IPS-NIHi7 (cell line): ENCODE results near the gene DENND4A.

ENCODE experiments used
- DNase-seq: peaks from one replicate; pipeline ENCODE4 v3.0.0; 2012; ENCODE audit warnings: mixed read lengths; ENCODE audit errors: extremely low spot score

Gene DENND4A

DNA sequence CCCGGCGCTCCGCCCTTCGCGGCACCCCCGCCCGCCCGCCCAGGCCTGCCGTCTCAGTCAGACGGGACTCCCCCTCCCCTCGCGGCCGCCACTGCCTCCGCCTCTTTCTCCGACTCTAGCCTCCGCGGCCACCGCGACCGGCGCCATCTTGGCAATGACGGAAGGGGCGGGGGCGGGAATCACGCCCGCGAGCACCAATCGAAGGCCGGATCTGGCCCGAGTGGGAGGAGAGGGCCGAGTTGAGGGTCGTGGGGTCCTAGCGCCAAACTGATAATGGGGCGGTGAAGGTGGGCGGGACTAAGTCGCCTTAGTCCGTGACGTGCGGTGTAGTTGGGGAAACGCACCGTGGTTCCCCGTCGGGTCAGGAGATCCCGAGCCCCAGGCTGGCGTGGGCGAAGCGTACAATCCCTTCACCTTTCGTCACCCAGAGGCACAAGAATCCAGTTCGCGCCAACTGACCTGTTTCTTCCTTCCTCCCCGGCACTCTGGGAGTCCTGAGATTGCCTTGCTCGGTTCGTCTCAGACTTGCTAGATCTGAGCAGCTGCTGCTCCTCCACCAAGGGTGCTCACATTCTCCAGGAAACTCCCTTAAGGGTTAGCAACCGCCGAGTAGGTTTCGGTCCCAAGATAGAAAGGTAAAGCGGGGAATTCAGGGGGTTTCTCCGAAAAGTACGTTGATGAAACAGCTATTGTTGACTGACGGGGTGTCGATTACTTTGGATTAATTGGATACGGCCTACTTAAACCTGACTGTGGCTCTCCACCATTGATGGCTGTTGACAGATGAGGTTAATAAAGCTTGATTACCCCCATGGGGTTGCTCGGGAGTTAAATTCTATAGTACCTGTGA is at the start of gene DENND4A:
Gene DENND4A (minus strand): TSS at position 156 of the 850 bp plus-strand sequence. CDS start 35,843 bp downstream, outside the sequence.
- peak; percentile 95 for DNase-seq

DNA sequence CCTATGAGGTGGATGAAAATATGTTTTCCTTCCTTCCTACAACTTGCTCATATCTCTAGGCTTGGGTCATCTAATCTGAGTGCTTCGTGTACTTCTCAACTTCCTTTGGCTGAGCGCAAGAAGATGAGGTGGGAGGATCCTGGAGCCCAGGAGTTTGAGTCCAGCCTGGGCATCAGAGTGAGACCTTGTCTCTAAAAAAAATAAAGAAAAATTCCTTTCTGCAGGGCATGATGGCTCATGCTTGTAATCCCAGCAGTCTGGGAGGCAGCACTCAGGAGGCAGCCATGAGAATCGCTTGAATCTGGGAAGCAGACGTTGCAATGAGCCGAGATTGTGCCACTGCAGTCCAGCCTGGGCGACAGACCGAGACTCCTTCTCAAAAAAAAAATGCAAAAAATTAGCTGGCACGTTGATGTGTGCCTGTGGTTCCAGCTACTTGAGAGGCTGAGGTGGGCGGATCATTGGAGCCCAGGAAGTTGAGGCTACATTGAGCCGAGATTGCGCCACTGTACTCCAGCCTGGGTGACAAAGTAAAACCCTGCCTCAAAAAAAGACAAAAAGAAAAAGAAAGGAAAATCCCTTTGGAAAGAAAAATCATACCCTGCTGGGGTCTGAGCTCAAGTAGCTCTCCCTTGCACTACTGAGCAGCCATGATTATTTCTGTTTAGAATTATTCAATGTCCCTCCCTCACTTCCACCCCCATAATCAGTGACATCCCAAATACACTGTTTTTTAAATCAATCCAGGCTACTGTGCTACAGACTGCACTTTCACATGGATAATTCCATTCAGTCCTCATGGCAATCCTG is 49.2 kb upstream of the DENND4A start:
- no peak for DNase-seq

DNA sequence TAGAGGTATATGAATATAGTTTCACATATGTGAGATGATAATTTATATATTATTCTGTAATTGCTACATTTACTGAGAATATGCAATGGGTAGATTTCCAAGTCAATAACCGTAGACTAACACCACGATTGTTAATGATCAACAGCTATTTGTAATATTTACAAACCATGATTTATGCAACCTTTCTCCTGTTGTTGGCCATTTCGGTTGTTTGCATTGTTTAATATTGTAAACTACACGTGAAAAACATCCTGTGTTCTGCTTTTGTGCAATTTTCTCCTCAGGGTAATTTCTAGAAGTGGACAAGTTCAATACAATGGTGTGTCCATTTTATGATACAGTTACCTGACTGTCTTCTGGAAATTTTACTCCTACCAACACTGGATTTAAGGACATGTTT is 47.9 kb upstream of the DENND4A start:
- DNase-seq, result no peak

DNA sequence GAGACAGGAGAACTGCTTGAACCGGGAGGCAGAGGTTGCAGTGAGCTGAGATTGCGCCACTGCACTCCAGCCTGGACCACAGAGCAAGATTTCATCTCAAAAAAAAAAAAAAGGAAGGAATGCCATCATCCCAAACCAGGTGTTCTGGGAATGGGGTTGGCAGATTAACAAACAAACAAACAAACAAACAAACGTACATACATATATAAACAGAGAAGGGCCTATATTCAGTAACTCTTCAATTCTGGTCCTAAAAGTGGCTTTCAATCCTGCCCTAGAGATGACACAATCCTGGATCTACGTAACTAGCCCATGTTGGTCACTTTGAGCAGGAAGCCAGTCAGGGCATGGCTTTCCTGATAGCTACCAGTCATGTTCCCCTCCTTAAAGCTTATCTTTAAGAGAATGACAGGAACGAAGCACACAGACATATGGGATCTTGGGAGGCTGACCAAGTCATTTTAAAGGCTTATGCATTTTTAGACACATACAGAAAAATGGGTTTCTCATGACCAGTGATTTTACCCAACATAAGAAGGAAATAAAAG is 47.3 kb upstream of the DENND4A start:
- no peak for DNase-seq

DNA sequence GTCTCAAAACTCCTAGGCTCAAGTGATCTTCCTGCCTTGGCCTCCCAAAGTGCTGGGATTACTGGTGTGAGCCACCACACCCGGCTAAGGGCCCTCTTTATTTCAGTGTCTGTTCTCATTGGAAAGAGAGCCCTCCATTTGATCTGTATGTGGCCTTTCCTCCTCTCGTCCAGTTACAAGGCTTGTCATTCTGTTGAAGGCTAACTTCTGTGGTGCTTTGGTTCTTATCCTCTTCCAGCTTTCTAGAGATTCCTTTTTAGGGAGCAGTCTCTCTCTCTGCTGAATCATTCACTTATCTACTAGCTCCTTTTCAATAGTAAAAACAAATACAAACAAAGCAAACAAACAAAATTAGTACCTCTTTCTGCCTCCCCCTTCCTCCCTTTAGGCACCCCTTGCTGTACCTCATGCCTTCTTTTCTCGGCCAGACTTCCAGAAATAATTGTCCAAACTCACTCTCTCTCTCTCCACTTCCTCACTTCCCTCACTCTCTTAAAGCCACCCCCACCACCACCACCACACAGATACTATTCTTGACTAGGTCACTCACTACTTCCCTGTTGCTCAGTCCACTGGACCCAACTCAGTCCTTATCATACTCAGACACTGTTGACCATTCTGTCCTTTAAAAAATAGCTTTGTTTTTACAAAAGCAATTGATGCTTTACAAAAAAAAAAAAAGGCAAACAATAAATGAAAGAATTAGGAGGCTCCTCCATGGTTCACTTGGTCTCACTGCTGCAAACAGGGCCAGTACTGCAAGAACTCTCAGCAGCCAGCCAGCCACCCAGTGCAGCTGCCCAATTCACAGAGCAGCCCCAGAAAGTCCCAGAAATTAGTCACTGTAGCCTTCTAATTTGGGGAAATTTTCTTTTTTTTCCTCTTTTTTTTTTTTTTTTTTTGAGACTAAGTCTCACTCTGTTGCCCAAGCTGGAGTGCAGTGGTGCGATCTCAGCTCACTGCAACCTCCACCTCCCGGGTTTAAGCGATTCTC is 45.5 kb upstream of the DENND4A start:
- DNase-seq, result no peak

GRCh38 chr15:65836665-65837064 is 44.6 kb upstream of the DENND4A start:
- DNase-seq, result peak; percentile 39

GRCh38 chr15:65835447-65835846 is 43.4 kb upstream of the DENND4A start:
- no peak for DNase-seq

GRCh38 chr15:65834603-65835282 is 42.6 kb upstream of the DENND4A start:
- DNase-seq, result no peak

DNA sequence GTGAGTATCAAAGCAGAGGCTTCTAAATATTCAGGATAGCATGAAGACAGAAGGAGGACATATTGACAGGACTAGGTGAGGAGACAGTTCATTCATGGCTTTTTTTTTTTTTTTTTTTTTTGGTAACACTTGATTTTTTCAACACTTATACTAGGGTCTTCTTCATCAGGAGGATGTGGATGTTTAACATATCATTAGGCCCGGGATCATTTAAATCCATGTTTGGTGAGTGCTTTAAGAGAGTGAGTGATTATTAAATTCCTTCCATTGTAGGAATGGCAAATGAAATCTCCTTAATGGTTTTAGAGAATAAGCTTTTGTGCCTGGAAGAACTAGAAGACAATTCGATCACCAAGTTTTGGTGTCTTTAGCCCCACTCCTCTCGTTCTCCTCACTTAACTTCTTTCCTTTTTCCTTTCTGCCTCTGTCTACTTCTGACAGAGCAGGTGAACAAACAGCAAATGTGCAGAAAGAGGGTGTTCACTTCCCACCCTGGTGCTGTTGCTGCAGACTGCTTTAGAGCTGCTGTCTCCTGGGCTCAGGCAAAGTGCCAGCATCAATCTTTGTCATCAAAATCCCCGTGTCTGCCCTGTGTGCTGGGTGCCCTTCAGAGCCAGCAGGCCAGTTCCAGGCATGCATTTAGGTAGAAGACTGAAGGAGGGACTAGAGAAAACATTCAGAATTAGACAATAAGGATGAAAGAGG is 41.6 kb upstream of the DENND4A start:
- DNase-seq, result no peak

DNA sequence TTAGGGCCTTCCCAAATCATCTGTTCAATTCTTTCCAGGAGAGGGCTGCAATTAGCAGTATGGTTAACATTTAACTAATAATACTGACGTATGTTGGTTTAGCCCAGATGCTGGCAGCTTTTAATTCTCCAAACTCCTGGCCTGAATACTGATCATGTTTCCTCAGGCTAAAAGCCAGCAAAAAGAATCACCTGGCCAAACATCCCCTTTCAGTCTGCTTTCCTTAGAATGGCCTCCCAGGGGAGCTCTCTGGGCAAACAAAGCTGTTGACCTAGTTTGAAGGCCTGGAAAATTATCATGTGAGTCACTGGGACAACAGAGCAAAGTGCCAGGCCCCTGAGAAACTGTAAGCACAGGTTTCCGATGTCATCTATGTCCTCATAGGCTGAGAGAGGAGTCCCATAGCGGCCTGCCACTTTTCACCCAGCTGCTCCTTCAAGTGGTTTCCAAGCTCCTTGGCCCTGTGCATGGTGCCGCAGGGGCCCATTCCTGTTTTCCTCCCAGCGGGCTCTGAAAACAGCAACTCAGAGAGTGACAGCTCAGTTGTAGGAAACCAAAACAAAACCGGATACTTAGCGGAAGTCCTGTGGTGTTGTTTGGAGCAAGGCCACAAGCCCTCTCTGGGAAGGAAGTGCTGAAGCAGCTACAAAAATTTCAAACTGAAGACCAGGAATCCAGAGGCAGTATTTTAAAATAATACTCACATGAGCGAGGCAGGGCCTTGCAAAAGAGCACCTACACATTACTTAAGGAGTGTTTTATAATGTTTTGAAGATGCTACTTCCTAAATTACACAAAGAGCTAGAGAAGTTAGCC is 40.7 kb upstream of the DENND4A start:
- peak; percentile 85 for DNase-seq

DNA sequence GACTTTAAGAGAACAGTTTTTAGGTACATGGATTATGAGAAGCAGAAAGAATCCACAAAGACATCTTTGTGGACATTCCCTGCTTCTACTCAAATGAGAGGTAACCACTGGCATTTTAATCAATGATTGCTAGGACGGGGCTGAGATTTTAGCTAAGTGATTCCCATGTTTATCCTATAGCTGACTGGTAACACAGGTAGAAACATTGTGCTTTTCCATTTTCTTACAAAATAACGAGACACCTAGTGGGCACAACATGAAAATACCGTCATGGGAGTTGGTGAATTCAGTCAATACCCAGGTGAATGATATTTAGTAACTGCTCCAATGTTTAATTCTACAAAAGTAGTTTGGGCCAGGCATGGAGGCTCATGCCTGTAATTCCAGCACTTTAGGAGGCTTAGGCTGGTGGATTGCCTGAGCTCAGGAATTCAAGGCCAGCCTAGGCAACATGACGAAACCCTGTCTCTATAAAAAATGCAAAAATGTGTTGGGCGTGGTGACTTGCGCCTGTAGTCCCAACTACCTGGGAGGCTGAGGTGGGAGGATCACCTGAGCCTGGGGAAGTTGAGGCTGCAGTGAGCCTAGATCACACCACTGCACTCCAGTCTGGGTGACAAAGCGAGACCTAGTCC is 37.2 kb upstream of the DENND4A start:
- peak; percentile 28 for DNase-seq

DNA sequence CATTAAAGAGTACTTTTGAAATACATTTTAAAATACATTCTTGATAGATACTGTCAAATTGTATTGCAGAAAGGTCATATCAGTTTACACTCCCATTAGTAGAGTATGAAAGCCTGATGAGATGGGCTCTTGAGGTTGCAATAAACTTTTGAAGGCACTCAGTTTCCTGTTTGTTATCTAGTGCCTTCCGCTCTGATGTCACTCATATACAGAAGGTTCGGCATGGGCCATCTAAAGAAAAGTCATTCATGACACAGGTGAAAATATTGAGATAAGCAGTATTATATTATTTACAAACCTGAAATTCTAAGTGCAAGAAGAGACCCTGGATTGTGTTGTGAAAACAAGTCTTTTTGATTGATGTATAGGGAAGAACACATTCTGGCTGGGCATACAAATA is 36.5 kb upstream of the DENND4A start:
- no peak for DNase-seq

- peak; percentile 12 for DNase-seq
Measured at GRCh38 chr15:65827065-65827464, 35.0 kb upstream of the DENND4A start.

DNA sequence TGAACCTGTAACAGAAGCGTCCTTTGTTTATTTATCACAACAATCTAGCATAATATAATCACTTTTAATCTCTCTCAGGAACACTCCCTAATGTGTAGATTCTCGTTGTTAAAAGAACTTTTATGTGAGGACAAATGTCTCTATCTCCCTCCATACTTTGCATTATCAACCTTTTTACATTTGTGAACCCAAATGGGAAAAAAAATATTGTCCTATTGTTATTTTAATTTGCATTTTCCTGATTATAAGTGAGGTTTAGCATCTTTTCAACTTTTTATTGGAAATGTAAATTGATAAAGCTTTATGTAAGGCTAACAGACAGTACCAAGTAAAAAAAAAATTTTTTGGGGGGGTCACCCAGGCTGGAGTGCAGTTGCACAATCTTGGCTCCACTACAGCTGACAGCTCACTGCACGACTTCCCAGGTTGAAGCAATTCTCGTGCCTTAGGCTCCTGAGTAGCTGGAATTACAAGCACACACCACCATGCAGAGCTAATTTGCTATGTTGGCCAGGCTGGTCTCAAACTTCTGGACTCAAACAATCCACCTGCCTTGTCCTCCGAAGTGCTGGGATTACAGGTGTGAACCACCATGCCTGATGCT is 33.0 kb upstream of the DENND4A start:
- no peak for DNase-seq

- peak; percentile 80 for DNase-seq
Measured at GRCh38 chr15:65824031-65824743, 32.1 kb upstream of the DENND4A start.

GRCh38 chr15:65822316-65822715 is 30.2 kb upstream of the DENND4A start:
- no peak for DNase-seq

- no peak for DNase-seq
Measured at GRCh38 chr15:65821070-65821469, 29.0 kb upstream of the DENND4A start.

DNA sequence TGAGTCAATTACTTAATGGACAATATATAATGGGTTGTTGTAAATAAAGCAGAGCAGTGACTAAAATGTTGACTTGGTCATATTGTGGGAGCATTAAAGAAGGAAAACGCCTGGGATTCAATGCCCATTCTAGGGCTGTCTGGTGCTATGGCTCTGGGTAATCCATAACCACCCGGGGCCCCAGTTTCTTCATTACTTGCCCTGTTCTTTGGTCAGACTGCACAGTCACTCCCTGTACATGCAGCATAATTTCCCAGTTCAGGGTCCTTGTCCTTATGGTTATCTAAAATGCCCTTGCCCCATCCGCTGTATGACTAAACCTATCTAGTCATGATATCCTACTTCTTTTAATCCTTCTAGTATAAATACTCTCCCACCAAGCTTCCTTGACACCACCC is 27.5 kb upstream of the DENND4A start:
- DNase-seq, result no peak
